Gastrocnemius medialis (tissue), 4 donors: ENCODE measurements around the gene IFNL4. TPM values are rescaled to one million over a fixed set of nuclear protein-coding genes. Genes with fewer than 3 reads are reported as not detected.
A peak's percentile ranks its signal among the peaks of the same experiment; 100 is the strongest.

Experiments
- ATAC-seq, 2 donors: fragments of 150-250 bp; one replicate each; pipeline ENCODE4 v1.9.1; 2016
- DNase-seq, 2 donors: peaks; one replicate each; pipeline ENCODE4 v3.0.0-alpha.2; 2019
- H3K27ac ChIP-seq, 4 donors: fragments of 200-600 bp; sonication (generic); 1 replicate in 1 of 4; 2 replicates in 3 of 4; pipeline ENCODE4 v1.5.1; 2016 to 2018; ENCODE audit warnings: mild to moderate bottlenecking in 2 of 4, moderate library complexity in 1 of 4
- H3K27me3 ChIP-seq, 3 donors: fragments of 200-600 bp; sonication (generic) in 2 of 3; 1 replicate in 1 of 3; 2 replicates in 2 of 3; pipeline versions ENCODE4 v1.5.1 to v1.6.0; 2016 to 2019; ENCODE audit warnings: mild to moderate bottlenecking in 1 of 3, moderate library complexity in 1 of 3
- H3K36me3 ChIP-seq, 2 donors: fragments of 200-600 bp; sonication (generic) in 1 of 2; one replicate each; pipeline ENCODE4 v1.5.1; 2017 to 2018
- H3K4me1 ChIP-seq, 2 donors: fragments of 200-600 bp; sonication (generic) in 1 of 2; one replicate each; pipeline ENCODE4 v1.5.1; 2016 to 2017; ENCODE audit warnings: mild to moderate bottlenecking in 2 of 2
- H3K4me3 ChIP-seq, 4 donors: fragments of 200-600 bp; sonication (generic) in 3 of 4; 1 replicate in 1 of 4; 2 replicates in 3 of 4; pipeline ENCODE4 v1.5.1; 2016 to 2019; ENCODE audit warnings: mild to moderate bottlenecking in 2 of 4
- H3K9me3 ChIP-seq, 3 donors: fragments of 200-600 bp; sonication (generic) in 2 of 3; 1 replicate in 1 of 3; 2 replicates in 2 of 3; pipeline ENCODE4 v1.5.1; 2016 to 2019
- POLR2A ChIP-seq, 2 donors: fragments of 450-650 bp; IDR thresholded peaks; one replicate each; pipeline ENCODE4 v1.6.1; 2017; ENCODE audit warnings: antibody characterized with exemption in 2 of 2, mild to moderate bottlenecking in 2 of 2, moderate library complexity in 2 of 2
- in situ Hi-C, 4 donors: fragments of 200-750 bp; cut with MboI; loops; one replicate each; pipeline versions ENCODE4 v1.15.0 to v1.8.0; 2017; ENCODE audit warnings: low sequenced_read_pairs in 4 of 4
- intact Hi-C: fragments of 100-400 bp; cut with DNase I; formaldehyde crosslinking; loops from one replicate; pipeline ENCODE4 v1.15.1; 2023; ENCODE audit warnings: low total_unique reads
- total RNA-seq, 4 donors: library from RNA; depleted of rRNA; stranded (reverse); fragments of >200 nt; gene quantifications; one replicate each; pipeline versions ENCODE4 v1.1.0 to v1.2.3, GENCODE V29; 2016
- TF ChIP-seq, protein P1 (sequence below), 5 experiments: fragments of 450-650 bp in 3 of 5; fragments of 200-600 bp in 2 of 5; sonication (generic) in 2 of 5; IDR thresholded peaks in 4 of 5; conservative IDR thresholded peaks in 1 of 5; 1 replicate in 4 of 5; 2 replicates in 1 of 5; pipeline ENCODE4 v1.5.1; 2016 to 2019; ENCODE audit warnings: antibody characterized with exemption in 5 of 5, mild to moderate bottlenecking in 3 of 5, moderate library complexity in 3 of 5

Gene IFNL4
- not detected for total RNA-seq

DNA sequence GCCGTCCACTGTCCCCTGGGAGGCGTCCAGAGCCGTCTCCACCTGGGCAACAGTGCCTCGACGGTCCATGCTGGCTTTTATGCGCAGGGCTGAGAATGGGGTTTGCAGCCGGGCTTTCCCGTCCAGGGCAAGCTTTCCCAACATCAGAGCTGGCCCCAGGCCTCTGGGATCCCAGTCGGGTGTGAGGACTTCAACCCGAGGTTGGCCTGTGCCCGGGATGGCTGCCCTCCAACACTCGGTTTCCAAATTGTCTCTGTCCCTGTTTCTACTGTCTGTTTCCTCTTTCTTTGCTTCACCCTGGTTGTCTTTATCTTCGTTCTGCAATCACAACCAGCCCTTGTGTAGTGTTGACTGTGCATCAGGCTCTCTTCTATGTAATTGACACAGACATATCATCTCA is at the start of gene IFNL4:
IFNL4 (minus strand) TSS at position 51 of the 400 bp plus-strand sequence.
- Histone ChIP-seq H3K9me3 (no peaks in the 10 kb centered on the region), H3K27ac (no peak within 1 kb of the TSS), H3K4me1 (no peaks in the 10 kb centered on the region), H3K4me3 (no peak within 1 kb of the TSS), H3K36me3 (no peaks in the 10 kb centered on the region), H3K27me3 (peaks cover 32 to 38% (median 35%) of the 10 kb centered on the region in 3 donors)
- TF ChIP-seq POLR2A (IDR thresholded peaks at IDR 0.05) = no peak
- TF ChIP-seq, protein P1, sequence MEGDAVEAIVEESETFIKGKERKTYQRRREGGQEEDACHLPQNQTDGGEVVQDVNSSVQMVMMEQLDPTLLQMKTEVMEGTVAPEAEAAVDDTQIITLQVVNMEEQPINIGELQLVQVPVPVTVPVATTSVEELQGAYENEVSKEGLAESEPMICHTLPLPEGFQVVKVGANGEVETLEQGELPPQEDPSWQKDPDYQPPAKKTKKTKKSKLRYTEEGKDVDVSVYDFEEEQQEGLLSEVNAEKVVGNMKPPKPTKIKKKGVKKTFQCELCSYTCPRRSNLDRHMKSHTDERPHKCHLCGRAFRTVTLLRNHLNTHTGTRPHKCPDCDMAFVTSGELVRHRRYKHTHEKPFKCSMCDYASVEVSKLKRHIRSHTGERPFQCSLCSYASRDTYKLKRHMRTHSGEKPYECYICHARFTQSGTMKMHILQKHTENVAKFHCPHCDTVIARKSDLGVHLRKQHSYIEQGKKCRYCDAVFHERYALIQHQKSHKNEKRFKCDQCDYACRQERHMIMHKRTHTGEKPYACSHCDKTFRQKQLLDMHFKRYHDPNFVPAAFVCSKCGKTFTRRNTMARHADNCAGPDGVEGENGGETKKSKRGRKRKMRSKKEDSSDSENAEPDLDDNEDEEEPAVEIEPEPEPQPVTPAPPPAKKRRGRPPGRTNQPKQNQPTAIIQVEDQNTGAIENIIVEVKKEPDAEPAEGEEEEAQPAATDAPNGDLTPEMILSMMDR (IDR thresholded peaks at IDR 0.05 in 4 of 5, conservative IDR thresholded peaks at IDR 0.05 in 1 of 5) = no peak
- intact Hi-C loops (no loop called here), in situ Hi-C loops (no loop called here)
- DNase-seq = no peak
- no peak for ATAC-seq

DNA sequence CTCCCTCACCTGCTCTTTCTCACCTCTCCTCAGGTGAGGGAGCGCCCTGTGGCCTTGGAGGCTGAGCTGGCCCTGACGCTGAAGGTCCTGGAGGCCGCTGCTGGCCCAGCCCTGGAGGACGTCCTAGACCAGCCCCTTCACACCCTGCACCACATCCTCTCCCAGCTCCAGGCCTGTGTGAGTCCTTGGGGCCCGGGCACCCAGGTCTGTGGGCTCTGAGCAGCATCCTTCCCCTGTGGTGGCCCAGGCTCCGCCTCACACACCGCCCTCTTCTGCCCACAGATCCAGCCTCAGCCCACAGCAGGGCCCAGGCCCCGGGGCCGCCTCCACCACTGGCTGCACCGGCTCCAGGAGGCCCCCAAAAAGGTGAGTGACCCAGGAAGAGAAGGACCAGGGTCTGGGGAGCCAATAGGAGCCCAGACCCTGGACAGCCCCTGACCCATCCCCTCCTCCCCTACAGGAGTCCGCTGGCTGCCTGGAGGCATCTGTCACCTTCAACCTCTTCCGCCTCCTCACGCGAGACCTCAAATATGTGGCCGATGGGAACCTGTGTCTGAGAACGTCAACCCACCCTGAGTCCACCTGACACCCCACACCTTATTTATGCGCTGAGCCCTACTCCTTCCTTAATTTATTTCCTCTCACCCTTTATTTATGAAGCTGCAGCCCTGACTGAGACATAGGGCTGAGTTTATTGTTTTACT is 49.4 kb upstream of the IFNL4 start:
- Histone ChIP-seq H3K27ac (no peak overlapping the region), H3K4me3 (no peak overlapping the region), H3K9me3 (no peaks in the 10 kb centered on the region), H3K4me1 (no peaks in the 10 kb centered on the region), H3K27me3 (peaks cover 0 to 11% (median 5%) of the 10 kb centered on the region in 3 donors), H3K36me3 (no peaks in the 10 kb centered on the region)
- in situ Hi-C loops (no loop called here), intact Hi-C loops (no loop called here)
- TF ChIP-seq, protein P1 (IDR thresholded peaks at IDR 0.05 in 4 of 5, conservative IDR thresholded peaks at IDR 0.05 in 1 of 5) = no peak
- no peak for TF ChIP-seq POLR2A (IDR thresholded peaks at IDR 0.05)
- ATAC-seq (no peak), DNase-seq (peak in 1 of 2 donors; percentile 15)

DNA sequence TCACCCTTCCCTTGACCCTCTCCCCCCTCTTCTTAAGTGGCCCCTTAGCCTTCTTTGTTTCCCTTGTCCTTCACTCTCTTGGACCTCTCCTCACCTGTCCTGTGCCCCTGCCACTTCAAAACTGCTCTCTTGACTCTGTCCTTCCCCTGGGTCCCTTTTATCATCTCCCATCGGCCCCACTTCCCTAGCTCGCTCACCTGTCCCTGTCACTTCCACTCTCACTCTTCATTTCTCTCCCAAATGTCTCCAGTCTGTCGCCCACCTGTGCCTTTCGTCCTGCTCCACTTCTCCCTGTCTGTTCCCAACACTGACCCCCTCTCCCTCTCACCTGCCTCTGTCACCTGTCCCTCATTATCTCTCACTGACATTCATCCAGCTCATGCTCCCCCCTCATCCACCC is 48.2 kb upstream of the IFNL4 start:
- H3K36me3 ChIP-seq = no peaks in the 10 kb centered on the region
- no peak overlapping the region for H3K4me3 ChIP-seq
- ATAC-seq (no peak), DNase-seq (no peak)
- no peaks in the 10 kb centered on the region for H3K9me3 ChIP-seq
- no peak for TF ChIP-seq POLR2A (IDR thresholded peaks at IDR 0.05)
- TF ChIP-seq, protein P1 (IDR thresholded peaks at IDR 0.05 in 4 of 5, conservative IDR thresholded peaks at IDR 0.05 in 1 of 5) = no peak
- H3K27me3 ChIP-seq = peaks cover 0 to 9% (median 5%) of the 10 kb centered on the region in 3 donors
- in situ Hi-C loops = no loop called here
- intact Hi-C loops = no loop called here
- no peaks in the 10 kb centered on the region for H3K4me1 ChIP-seq
- H3K27ac ChIP-seq = no peak overlapping the region

DNA sequence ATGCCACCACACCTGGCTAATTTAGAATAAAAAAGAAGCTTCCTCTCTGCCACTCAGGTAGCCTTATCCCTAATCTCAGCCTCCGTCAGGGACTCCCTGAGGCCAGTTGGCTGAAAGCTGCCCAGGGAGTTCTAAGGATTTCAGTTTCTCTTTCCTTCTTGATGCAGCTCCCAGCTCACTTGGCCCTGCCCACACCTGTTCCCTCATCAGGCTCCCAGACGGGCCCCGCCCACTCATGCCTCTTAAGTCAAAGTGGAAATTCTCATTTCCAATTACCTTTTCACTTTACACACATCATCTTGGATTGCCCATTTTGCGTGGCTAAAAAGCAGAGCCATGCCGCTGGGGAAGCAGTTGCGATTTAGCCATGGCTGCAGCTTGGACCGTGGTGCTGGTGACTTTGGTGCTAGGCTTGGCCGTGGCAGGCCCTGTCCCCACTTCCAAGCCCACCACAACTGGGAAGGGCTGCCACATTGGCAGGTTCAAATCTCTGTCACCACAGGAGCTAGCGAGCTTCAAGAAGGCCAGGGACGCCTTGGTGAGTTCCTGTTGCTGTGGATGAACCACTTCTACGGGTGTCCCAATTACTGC is 47.5 kb upstream of the IFNL4 start, which contains the start of gene IFNL1:
IFNL1 (plus strand) TSS at position 353 of the 591 bp plus-strand sequence; CDS start at position 368, 15 bp downstream.
- in situ Hi-C loops (no loop called here), intact Hi-C loops (no loop called here)
- TF ChIP-seq, protein P1 (IDR thresholded peaks at IDR 0.05 in 4 of 5, conservative IDR thresholded peaks at IDR 0.05 in 1 of 5) = no peak

More for the DNA sequence above, 47.5 kb upstream of the IFNL4 start, which contains the start of gene IFNL1:
- Histone ChIP-seq H3K4me3 (no peak within 1 kb of the TSS), H3K4me1 (no peaks in the 10 kb centered on the region), H3K27me3 (peaks cover 0 to 5% (median 5%) of the 10 kb centered on the region in 3 donors), H3K36me3 (no peaks in the 10 kb centered on the region), H3K27ac (no peak within 1 kb of the TSS), H3K9me3 (no peaks in the 10 kb centered on the region)
- ATAC-seq (no peak), DNase-seq (no peak)
